Panc1 (cell line): ENCODE data around the gene MYO3B. TPM values are rescaled to one million over a fixed set of nuclear protein-coding genes. Genes with fewer than 3 reads are reported as not detected.

Experiments used
- ATAC-seq: fragments of 200-7000 bp; cut with Tn5 transposase; 2 replicates; pipeline ENCODE4 v1.9.1; 2020; ENCODE audit warnings: mild to moderate bottlenecking, moderate library complexity
- BruUV-seq: library from RNA; stranded (reverse); fragments of 400-500 nt; replicated peaks from 2 replicates; lab custom pipeline; 2021; lab: Mats Ljungman, UMichigan
- CTCF ChIA-PET: fragments of 300-600 bp; sonication (Branson Sonifier 250); formaldehyde crosslinking; loops from one replicate; lab custom pipeline; 2022; ENCODE audit warnings: antibody characterized with exemption; lab: Charles Lee
- POLR2A ChIA-PET: fragments of 300-600 bp; sonication (Branson Sonifier 250); formaldehyde crosslinking; loops from one replicate; lab custom pipeline; 2022; ENCODE audit warnings: antibody characterized with exemption; lab: Charles Lee
- DNase-seq: peaks from one replicate; pipeline ENCODE4 v3.0.0-alpha.2; 2010; ENCODE audit warnings: low read depth, low spot score
- H3K27ac ChIP-seq: 2 replicates; pipeline ENCODE4 v1.5.1; 2011; ENCODE audit warnings: mild to moderate bottlenecking, low read length, inconsistent platforms
- H3K27me3 ChIP-seq: fragments of 200-500 bp; sonication (Bioruptor generic); 2 replicates; pipeline ENCODE4 v1.6.0; 2014; ENCODE audit warnings: low read length, inconsistent platforms; ENCODE audit not compliant: control insufficient read depth, insufficient read depth
- H3K36me3 ChIP-seq: fragments of 200-500 bp; sonication (Bioruptor generic); 2 replicates; pipeline ENCODE4 v1.5.1; 2014; ENCODE audit warnings: inconsistent platforms, mild to moderate bottlenecking, low read length, moderate library complexity; ENCODE audit not compliant: control insufficient read depth, insufficient read depth
- H3K4me1 ChIP-seq: 2 replicates; pipeline ENCODE4 v1.5.1; 2011; ENCODE audit warnings: inconsistent platforms, mild to moderate bottlenecking, low read length, moderate library complexity; ENCODE audit not compliant: control insufficient read depth, insufficient read depth
- H3K4me3 ChIP-seq, 2 experiments: 2 replicates each; pipeline ENCODE4 v1.5.1; 2011 to 2012; ENCODE audit warnings: low read depth in 2 of 2, low read length in 2 of 2, mild to moderate bottlenecking in 2 of 2, inconsistent platforms in 1 of 2, moderate library complexity in 1 of 2
- H3K9me3 ChIP-seq: fragments of 200-500 bp; sonication (Bioruptor generic); 2 replicates; pipeline ENCODE4 v1.5.1; 2014; ENCODE audit warnings: low read depth, mild to moderate bottlenecking, inconsistent platforms, low read length, moderate library complexity; ENCODE audit not compliant: control insufficient read depth, insufficient read depth
- POLR2AphosphoS5 ChIP-seq: IDR thresholded peaks from 2 replicates; pipeline ENCODE4 v1.6.1; 2012; ENCODE audit warnings: mild to moderate bottlenecking, low read depth, low read length, moderate library complexity
- SIN3A ChIP-seq: IDR thresholded peaks from 2 replicates; pipeline ENCODE4 v1.6.1; 2012; ENCODE audit warnings: low read depth, mild to moderate bottlenecking, low read length, moderate library complexity, borderline replicate concordance; ENCODE audit not compliant: insufficient read depth
- TCF7L2 ChIP-seq: IDR thresholded peaks from 2 replicates; pipeline ENCODE4 v1.6.1; 2011; ENCODE audit warnings: mild to moderate bottlenecking, low read depth, low read length, inconsistent platforms
- in situ Hi-C: cut with HindIII; loops from 2 replicates; pipeline ENCODE4 v1.10.0; 2016; ENCODE audit warnings: low sequenced_read_pairs, low pct_unique_long_range_greater_than_20kb
- intact Hi-C: fragments of 100-400 bp; cut with micrococcal nuclease; formaldehyde crosslinking; loops from one replicate; pipeline ENCODE4 v1.10.0; 2022; ENCODE audit not compliant: unreplicated experiment
- total RNA-seq: library from RNA; stranded (reverse); gene quantifications from one replicate; pipeline ENCODE4 v1.2.1, GENCODE V29; 2021; ENCODE audit not compliant: unreplicated experiment
- TF ChIP-seq, protein P1 (sequence below): fragments of 450-650 bp; IDR thresholded peaks from 2 replicates; pipeline ENCODE4 v1.5.1; 2017; ENCODE audit warnings: mild to moderate bottlenecking
- TF ChIP-seq, protein P2 (sequence below), 2 experiments: IDR thresholded peaks; 2 replicates each; pipeline ENCODE4 v1.6.1; 2011 to 2012; ENCODE audit warnings: low read depth in 2 of 2, control low read depth in 1 of 2, low read length in 1 of 2, mild to moderate bottlenecking in 1 of 2, moderate library complexity in 1 of 2; ENCODE audit not compliant: insufficient read depth in 1 of 2

The MYO3B gene
- total RNA-seq, 1 experiment from 2014 or later = 0.05 TPM

DNA sequence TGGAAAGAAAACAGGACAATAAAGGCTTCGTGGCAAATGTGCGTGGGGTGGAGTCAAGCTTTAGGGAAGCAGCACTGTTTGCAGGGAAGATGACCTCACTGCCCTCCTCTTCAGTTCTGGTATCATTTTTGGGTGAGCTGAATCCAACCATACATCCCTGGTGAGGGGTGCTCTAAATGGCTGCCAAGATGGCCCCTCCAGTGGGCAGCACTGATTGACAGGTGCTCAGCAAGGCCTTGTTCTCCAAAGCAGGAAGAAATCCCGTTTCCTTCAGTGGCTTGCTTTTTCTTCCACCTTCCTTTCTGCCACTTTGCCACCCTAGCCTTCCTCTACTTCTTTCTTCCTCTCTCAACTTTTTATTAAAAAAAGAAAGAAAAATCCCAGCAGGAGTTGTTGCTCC is 404.4 kb downstream of the MYO3B start:
- Histone ChIP-seq H3K4me1 (no peaks in the 10 kb centered on the region), H3K27me3 (no peaks in the 10 kb centered on the region; the same call in 1 of the 2 replicates), H3K4me3 (no peak overlapping the region), H3K9me3 (no peaks in the 10 kb centered on the region), H3K27ac (no peak overlapping the region), H3K36me3 (no peaks in the 10 kb centered on the region)
- DNase-seq (no peak), ATAC-seq (no peak)
- intact Hi-C loops (no loop called here), in situ Hi-C loops (no loop called here)
- ChIA-PET CTCF (no interaction called here), POLR2A (interaction anchor here (0.6 kb wide), 1 partner anchor 190 kb away, joined by 4 read pairs; no protein-coding TSS in a partner anchor)
- TF ChIP-seq POLR2AphosphoS5 = no peak
- TF ChIP-seq, protein P1, sequence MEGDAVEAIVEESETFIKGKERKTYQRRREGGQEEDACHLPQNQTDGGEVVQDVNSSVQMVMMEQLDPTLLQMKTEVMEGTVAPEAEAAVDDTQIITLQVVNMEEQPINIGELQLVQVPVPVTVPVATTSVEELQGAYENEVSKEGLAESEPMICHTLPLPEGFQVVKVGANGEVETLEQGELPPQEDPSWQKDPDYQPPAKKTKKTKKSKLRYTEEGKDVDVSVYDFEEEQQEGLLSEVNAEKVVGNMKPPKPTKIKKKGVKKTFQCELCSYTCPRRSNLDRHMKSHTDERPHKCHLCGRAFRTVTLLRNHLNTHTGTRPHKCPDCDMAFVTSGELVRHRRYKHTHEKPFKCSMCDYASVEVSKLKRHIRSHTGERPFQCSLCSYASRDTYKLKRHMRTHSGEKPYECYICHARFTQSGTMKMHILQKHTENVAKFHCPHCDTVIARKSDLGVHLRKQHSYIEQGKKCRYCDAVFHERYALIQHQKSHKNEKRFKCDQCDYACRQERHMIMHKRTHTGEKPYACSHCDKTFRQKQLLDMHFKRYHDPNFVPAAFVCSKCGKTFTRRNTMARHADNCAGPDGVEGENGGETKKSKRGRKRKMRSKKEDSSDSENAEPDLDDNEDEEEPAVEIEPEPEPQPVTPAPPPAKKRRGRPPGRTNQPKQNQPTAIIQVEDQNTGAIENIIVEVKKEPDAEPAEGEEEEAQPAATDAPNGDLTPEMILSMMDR = no peak
- TF ChIP-seq, protein P2, sequence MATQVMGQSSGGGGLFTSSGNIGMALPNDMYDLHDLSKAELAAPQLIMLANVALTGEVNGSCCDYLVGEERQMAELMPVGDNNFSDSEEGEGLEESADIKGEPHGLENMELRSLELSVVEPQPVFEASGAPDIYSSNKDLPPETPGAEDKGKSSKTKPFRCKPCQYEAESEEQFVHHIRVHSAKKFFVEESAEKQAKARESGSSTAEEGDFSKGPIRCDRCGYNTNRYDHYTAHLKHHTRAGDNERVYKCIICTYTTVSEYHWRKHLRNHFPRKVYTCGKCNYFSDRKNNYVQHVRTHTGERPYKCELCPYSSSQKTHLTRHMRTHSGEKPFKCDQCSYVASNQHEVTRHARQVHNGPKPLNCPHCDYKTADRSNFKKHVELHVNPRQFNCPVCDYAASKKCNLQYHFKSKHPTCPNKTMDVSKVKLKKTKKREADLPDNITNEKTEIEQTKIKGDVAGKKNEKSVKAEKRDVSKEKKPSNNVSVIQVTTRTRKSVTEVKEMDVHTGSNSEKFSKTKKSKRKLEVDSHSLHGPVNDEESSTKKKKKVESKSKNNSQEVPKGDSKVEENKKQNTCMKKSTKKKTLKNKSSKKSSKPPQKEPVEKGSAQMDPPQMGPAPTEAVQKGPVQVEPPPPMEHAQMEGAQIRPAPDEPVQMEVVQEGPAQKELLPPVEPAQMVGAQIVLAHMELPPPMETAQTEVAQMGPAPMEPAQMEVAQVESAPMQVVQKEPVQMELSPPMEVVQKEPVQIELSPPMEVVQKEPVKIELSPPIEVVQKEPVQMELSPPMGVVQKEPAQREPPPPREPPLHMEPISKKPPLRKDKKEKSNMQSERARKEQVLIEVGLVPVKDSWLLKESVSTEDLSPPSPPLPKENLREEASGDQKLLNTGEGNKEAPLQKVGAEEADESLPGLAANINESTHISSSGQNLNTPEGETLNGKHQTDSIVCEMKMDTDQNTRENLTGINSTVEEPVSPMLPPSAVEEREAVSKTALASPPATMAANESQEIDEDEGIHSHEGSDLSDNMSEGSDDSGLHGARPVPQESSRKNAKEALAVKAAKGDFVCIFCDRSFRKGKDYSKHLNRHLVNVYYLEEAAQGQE (IDR thresholded peaks at IDR 0.05; ENCODE audit: insufficient read depth in 1 of 2, low read depth in 2 of 2, low read length in 1 of 2) = no peak
- no peak for TF ChIP-seq SIN3A
- no peak for TF ChIP-seq TCF7L2
- no TSS peak for BruUV-seq

DNA sequence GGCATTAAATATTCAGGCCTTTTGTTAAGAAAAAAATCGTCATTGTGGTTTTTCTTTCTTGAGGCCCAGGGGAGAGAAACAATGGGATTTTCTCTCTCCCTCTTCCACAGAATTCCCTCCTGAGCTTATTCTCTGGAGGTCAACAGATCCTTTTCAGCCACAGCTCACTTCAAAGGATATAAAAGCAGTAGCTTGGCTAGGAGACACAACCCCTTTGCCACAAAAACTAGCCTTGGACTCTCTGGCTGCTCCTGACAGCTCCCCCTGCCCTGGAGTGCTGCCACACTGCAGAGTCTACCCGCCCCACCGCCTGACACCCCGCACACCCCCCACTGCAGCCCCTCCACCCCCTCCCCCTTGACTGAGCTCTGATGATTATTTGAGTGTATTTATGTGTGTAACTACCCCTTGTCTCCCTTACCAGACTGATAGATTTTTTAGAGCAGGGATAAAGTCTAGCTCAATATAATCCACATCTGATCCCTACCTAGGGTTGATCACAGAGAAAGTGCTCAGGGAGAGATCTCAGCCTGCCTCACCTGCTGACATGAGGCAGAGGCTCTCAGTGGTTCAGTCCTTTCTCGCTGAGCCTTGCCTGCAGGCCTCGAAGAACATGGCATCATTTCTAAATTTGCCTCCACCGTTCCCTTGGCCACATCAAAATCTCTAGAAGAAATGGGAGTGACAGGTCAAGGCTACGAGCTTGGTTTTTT is 405.0 kb downstream of the MYO3B start:
- Histone ChIP-seq H3K27me3 (no peaks in the 10 kb centered on the region; the same call in 1 of the 2 replicates), H3K36me3 (no peaks in the 10 kb centered on the region), H3K4me1 (no peaks in the 10 kb centered on the region), H3K27ac (no peak overlapping the region), H3K4me3 (no peak overlapping the region), H3K9me3 (no peaks in the 10 kb centered on the region)
- no peak for ATAC-seq
- POLR2A ChIA-PET = interaction anchor here (0.6 kb wide), 1 partner anchor 190 kb away, joined by 4 read pairs; no protein-coding TSS in a partner anchor
- no peak for DNase-seq
- in situ Hi-C loops = no loop called here
- CTCF ChIA-PET = no interaction called here
- intact Hi-C loops = no loop called here
- no TSS peak for BruUV-seq
- TF ChIP-seq, protein P1 = no peak
- TF ChIP-seq, protein P2 (IDR thresholded peaks at IDR 0.05; ENCODE audit: insufficient read depth in 1 of 2, low read depth in 2 of 2, low read length in 1 of 2) = no peak
- no peak for TF ChIP-seq SIN3A
- TF ChIP-seq POLR2AphosphoS5 = no peak
